Tibial nerve (tissue), 4 donors: Measurements from ENCODE around the gene UTF1. TPM values are rescaled to one million over a fixed set of nuclear protein-coding genes. Genes with fewer than 3 reads are reported as not detected.

ENCODE experiments used
- DNase-seq, 2 donors: peaks; one replicate each; pipeline ENCODE4 v3.0.0-alpha.2; 2019; ENCODE audit warnings: low spot score in 2 of 2
- H3K27ac ChIP-seq, 4 donors: fragments of 200-600 bp; sonication (generic) in 3 of 4; one replicate each; pipeline ENCODE4 v1.5.1; 2017 to 2019; ENCODE audit warnings: mild to moderate bottlenecking in 1 of 4
- H3K27me3 ChIP-seq, 2 donors: fragments of 200-600 bp; sonication (generic) in 1 of 2; one replicate each; pipeline versions ENCODE4 v1.5.1 to v1.6.0; 2017 to 2019
- H3K36me3 ChIP-seq, 3 donors: fragments of 200-600 bp; sonication (generic); one replicate each; pipeline ENCODE4 v1.5.1; 2018 to 2019
- H3K4me1 ChIP-seq, 4 donors: fragments of 200-600 bp; sonication (generic) in 3 of 4; one replicate each; pipeline ENCODE4 v1.5.1; 2017 to 2019
- H3K4me3 ChIP-seq, 4 donors: fragments of 200-600 bp; sonication (generic) in 3 of 4; one replicate each; pipeline ENCODE4 v1.5.1; 2017 to 2019; ENCODE audit warnings: mild to moderate bottlenecking in 1 of 4, moderate library complexity in 1 of 4
- H3K9me3 ChIP-seq, 4 donors: fragments of 200-600 bp; sonication (generic) in 3 of 4; one replicate each; pipeline ENCODE4 v1.5.1; 2017 to 2019
- EP300 ChIP-seq, 2 donors: sonication (generic); formaldehyde crosslinking; IDR thresholded peaks; one replicate each; pipeline ENCODE4 v1.6.1; 2017; ENCODE audit warnings: antibody characterized with exemption in 2 of 2, mild to moderate bottlenecking in 1 of 2
- POLR2A ChIP-seq, 2 donors: fragments of 450-650 bp; IDR thresholded peaks; one replicate each; pipeline ENCODE4 v1.6.1; 2017; ENCODE audit warnings: antibody characterized with exemption in 2 of 2, mild to moderate bottlenecking in 2 of 2, moderate library complexity in 2 of 2
- WGBS, 2 donors: methylation state at CpG; one replicate each; pipeline ENCODE4 v1.1.5; 2018; 5-methylcytosine and 5-hydroxymethylcytosine counted together
- total RNA-seq, 4 donors: library from RNA; depleted of rRNA; stranded (reverse); fragments of >200 nt; gene quantifications; one replicate each; pipeline ENCODE4 v1.1.0, GENCODE V29; 2016
- TF ChIP-seq, protein P1 (sequence below), 5 experiments: fragments of 200-600 bp in 3 of 5; fragments of 450-650 bp in 2 of 5; sonication (generic) in 3 of 5; IDR thresholded peaks; one replicate each; pipeline ENCODE4 v1.5.1; 2016 to 2019; ENCODE audit warnings: antibody characterized with exemption in 5 of 5, mild to moderate bottlenecking in 3 of 5, moderate library complexity in 2 of 5

Gene UTF1
- total RNA-seq, 4 donors from 2014 or later, result not detected

DNA sequence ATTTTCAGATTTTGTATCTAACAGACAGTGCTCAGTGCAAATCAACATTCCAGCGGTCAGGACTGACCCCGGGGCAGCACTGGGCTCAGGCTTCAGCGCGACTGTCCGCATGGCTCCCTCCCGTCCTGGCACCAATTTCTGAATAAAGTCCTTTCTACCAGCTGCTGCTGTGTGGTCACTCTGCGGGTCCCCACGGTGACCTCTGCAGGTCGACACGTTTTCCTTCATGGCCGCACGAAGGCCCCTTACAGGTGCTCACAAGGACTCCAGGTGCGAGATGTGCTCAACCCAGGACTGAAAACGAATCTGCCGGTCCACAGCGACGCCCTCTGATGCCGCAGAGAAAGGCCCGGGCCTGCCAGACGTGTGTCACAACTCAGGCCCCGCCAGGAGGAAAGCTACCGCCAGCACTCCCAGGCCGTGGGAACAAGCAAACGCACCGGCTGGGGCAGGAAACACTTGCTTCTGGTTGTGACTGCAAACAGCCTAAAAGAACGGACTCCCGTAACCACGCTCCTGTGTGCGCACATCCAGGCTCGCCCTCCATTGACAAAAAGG lies 3.7 kb upstream of the UTF1 start:
- H3K9me3 ChIP-seq, result no peaks in the 10 kb centered on the region
- no peak for TF ChIP-seq POLR2A (IDR thresholded peaks at IDR 0.05)
- no peak for TF ChIP-seq EP300 (IDR thresholded peaks at IDR 0.05)
- TF ChIP-seq, protein P1, sequence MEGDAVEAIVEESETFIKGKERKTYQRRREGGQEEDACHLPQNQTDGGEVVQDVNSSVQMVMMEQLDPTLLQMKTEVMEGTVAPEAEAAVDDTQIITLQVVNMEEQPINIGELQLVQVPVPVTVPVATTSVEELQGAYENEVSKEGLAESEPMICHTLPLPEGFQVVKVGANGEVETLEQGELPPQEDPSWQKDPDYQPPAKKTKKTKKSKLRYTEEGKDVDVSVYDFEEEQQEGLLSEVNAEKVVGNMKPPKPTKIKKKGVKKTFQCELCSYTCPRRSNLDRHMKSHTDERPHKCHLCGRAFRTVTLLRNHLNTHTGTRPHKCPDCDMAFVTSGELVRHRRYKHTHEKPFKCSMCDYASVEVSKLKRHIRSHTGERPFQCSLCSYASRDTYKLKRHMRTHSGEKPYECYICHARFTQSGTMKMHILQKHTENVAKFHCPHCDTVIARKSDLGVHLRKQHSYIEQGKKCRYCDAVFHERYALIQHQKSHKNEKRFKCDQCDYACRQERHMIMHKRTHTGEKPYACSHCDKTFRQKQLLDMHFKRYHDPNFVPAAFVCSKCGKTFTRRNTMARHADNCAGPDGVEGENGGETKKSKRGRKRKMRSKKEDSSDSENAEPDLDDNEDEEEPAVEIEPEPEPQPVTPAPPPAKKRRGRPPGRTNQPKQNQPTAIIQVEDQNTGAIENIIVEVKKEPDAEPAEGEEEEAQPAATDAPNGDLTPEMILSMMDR (IDR thresholded peaks at IDR 0.05), result no peak
- peaks cover 0 to 19% (median 2%) of the 10 kb centered on the region in 4 donors for H3K4me1 ChIP-seq
- WGBS, 2 donors, result 51 to 61% methylated on average over 25 to 30 of the region's 30 CpGs
- H3K4me3 ChIP-seq, result no peak overlapping the region
- peaks cover 0 to 58% of the 10 kb centered on the region in 2 donors for H3K27me3 ChIP-seq
- no peak for DNase-seq
- no peaks in the 10 kb centered on the region for H3K36me3 ChIP-seq
- H3K27ac ChIP-seq, result no peak overlapping the region

DNA sequence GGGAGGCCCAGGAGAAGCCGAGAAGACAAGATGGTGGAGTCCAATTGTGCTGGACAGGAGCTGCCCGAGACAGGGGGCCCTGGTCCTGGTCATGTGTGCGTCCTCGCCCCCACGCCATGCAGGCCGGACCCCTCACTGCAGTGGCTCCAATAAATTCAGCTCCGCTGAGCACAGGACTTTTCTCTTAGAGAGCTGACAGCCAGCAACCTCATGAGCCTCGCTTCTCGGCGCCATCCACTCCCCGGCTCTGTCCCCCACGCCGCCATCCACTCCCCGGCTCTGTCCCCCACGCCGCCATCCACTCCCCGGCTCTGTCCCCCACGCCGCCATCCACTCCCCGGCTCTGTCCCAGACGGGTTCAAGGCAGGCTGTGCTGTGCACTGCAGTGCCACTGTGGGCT lies 2.8 kb upstream of the UTF1 start:
- Histone ChIP-seq H3K27me3 (peaks cover 0 to 68% of the 10 kb centered on the region in 2 donors), H3K36me3 (no peaks in the 10 kb centered on the region), H3K9me3 (peaks cover 0 to under 1% (median 0%) of the 10 kb centered on the region in 4 donors), H3K4me3 (no peak overlapping the region), H3K4me1 (peaks cover 0 to 20% (median 2%) of the 10 kb centered on the region in 4 donors), H3K27ac (no peak overlapping the region)
- 81 to 85% methylated on average over 21 of the region's 21 CpGs for WGBS, 2 donors
- DNase-seq, result no peak
- TF ChIP-seq, protein P1 (IDR thresholded peaks at IDR 0.05), result no peak
- TF ChIP-seq EP300 (IDR thresholded peaks at IDR 0.05) (no peak), POLR2A (IDR thresholded peaks at IDR 0.05) (no peak)

DNA sequence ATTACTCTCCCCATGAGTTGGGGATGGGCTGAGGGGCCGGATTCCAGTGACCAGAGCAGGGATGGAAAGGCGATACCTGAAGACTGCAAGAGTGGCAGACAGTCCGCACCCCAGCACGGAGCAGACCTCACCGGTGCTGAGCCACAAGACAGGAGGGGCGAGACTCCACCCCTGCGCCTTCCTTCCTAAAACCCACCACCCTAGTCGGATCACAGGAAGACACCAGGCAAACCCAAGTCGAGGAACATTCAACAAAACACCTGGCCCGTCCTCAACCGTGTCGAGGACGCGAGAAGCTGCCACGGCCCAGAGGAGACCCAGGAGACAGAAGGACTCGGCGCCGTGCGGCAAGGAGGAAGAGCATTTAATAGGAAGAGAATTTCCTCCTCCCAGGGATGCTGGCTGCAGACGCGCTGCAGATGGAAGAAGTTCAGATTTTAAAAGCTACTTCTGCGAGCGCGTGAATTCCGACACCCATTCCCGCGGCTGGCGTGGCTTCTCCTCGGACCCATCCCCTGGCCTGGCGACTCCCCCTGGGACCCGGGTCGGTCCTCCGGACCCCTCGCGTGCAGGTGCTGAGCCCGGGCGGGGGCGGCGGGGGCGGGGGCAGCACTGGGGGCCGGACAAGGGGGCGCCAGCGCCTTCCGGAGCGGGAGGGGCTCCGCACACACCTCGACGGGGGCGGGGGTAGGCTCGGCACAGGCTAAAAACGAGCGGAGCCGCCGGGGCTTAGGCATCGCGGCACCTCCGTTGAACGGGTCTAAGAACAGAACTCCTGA lies 563 bp upstream of the UTF1 start:
- WGBS, 2 donors, result 8% methylated on average over 29 to 39 of the region's 58 CpGs

DNA sequence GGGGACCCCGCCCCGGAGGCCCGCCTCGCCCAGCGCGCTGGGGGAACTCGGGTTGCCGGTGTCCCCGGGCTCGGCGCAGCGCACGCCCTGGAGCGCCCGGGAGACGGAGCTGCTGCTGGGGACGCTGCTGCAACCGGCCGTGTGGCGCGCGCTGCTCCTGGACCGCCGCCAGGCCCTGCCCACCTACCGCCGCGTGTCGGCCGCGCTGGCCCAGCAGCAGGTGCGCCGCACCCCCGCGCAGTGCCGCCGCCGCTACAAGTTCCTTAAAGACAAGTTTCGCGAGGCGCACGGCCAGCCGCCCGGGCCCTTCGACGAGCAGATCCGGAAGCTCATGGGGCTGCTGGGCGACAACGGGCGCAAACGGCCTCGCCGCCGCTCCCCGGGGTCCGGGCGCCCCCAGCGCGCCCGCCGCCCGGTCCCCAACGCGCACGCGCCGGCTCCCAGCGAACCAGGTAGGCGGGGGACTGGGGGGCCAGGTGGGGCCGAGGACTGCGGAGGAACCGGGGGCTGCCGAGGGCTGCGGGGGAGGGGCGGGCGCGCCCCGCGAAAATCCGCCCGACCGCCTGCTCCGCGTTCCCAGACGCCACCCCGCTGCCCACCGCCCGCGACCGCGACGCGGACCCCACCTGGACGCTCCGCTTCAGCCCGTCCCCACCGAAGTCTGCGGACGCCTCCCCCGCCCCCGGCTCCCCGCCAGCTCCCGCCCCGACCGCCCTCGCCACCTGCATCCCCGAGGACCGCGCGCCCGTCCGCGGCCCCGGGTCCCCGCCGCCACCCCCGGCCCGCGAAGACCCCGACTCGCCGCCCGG lies 574 bp downstream of the UTF1 start:
- Histone ChIP-seq H3K36me3 (no peaks in the 10 kb centered on the region), H3K27me3 (peaks cover 0 to 89% of the 10 kb centered on the region in 2 donors), H3K9me3 (peaks cover 0 to 6% (median 0%) of the 10 kb centered on the region in 4 donors), H3K27ac (no peak overlapping the region), H3K4me3 (peak overlapping the region in 1 of 4 donors; percentile 29), H3K4me1 (peaks cover 0 to 25% (median 4%) of the 10 kb centered on the region in 4 donors)
- 1% methylated on average over 29 to 54 of the region's 122 CpGs for WGBS, 2 donors
- TF ChIP-seq EP300 (IDR thresholded peaks at IDR 0.05) (no peak), POLR2A (IDR thresholded peaks at IDR 0.05) (no peak)
- TF ChIP-seq, protein P1 (IDR thresholded peaks at IDR 0.05), result no peak
- no peak for DNase-seq

More for the DNA sequence above, 563 bp upstream of the UTF1 start:
- Histone ChIP-seq H3K36me3 (no peaks in the 10 kb centered on the region), H3K27ac (no peak overlapping the region), H3K4me1 (peaks cover 0 to 20% (median 2%) of the 10 kb centered on the region in 4 donors), H3K4me3 (no peak overlapping the region), H3K27me3 (peaks cover 0 to 87% of the 10 kb centered on the region in 2 donors), H3K9me3 (peaks cover 0 to 6% (median 0%) of the 10 kb centered on the region in 4 donors)
- no peak for DNase-seq
- TF ChIP-seq, protein P1 (IDR thresholded peaks at IDR 0.05), result no peak
- TF ChIP-seq EP300 (IDR thresholded peaks at IDR 0.05) (no peak), POLR2A (IDR thresholded peaks at IDR 0.05) (no peak)
